HG03520 (cell line): Measurements from ENCODE around the gene MYRF.

Source experiments
- ATAC-seq: cut with Tn5 transposase; IDR thresholded peaks from one replicate; pipeline ENCODE4 v1.9.1; 2021; ENCODE audit warnings: mild to moderate bottlenecking, moderate library complexity; ENCODE audit not compliant: unreplicated experiment

Gene MYRF

DNA sequence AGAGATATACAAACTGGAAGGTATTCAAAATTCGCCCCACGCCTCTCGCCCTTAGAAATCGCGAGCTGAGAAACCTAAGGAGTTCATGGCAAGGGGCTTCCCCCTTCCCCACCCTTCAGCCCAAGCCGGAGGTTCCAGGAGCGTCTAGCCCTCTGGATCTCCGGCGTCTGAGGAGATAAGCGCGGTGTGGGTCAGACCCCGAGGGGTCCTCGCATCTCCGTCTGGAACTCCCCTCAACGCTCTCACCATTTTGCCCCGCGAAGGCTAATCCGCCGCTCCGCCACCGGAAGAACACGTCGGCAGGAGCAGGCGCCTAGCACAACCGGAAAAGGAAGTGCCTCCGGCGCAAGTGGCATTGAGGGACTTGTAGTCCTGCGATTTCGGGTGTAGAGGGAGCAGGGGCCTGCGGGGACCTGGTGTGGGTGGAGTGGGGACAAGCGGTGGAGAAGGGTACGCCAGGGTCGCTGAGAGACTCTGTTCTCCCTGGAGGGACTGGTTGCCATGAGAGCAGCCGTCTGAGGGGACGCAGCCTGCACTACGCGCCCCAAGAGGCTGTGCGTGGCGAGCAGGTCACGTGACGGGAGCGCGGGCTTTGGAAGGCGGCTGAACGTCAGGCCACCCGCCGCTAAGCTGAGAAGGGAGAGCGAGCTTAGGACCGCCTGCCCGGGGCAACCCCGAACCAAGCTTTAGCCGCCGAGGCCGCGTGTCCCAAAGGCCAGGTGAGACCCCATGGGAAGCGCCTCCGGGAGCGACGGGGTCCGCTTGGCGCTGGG, 40.1 kb downstream of the MYRF start, which contains the start of the genes FEN1 and TMEM258:
TSS of gene FEN1 (plus strand) at position 602 of the 773 bp plus-strand sequence. CDS start 2,451 bp downstream, outside the sequence.
TSS of gene TMEM258 (minus strand) at position 290 of the 773 bp plus-strand sequence. CDS start at position 249, 41 bp downstream.
- peak; percentile 71 for ATAC-seq

- ATAC-seq: no peak
These were observed 40.8 kb downstream of the MYRF start for GRCh38 chr11:61793083-61793828.

- ATAC-seq: no peak
These were observed 41.4 kb downstream of the MYRF start for GRCh38 chr11:61793829-61794204.

GRCh38 chr11:61794579-61794978, 42.1 kb downstream of the MYRF start:
- ATAC-seq: no peak

- ATAC-seq: no peak
These were observed 43.0 kb downstream of the MYRF start for GRCh38 chr11:61795459-61795858.

DNA sequence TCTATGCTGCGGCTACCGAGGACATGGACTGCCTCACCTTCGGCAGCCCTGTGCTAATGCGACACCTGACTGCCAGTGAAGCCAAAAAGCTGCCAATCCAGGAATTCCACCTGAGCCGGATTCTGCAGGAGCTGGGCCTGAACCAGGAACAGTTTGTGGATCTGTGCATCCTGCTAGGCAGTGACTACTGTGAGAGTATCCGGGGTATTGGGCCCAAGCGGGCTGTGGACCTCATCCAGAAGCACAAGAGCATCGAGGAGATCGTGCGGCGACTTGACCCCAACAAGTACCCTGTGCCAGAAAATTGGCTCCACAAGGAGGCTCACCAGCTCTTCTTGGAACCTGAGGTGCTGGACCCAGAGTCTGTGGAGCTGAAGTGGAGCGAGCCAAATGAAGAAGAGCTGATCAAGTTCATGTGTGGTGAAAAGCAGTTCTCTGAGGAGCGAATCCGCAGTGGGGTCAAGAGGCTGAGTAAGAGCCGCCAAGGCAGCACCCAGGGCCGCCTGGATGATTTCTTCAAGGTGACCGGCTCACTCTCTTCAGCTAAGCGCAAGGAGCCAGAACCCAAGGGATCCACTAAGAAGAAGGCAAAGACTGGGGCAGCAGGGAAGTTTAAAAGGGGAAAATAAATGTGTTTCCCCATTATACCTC, 43.6 kb downstream of the MYRF start:
- ATAC-seq: no peak

DNA sequence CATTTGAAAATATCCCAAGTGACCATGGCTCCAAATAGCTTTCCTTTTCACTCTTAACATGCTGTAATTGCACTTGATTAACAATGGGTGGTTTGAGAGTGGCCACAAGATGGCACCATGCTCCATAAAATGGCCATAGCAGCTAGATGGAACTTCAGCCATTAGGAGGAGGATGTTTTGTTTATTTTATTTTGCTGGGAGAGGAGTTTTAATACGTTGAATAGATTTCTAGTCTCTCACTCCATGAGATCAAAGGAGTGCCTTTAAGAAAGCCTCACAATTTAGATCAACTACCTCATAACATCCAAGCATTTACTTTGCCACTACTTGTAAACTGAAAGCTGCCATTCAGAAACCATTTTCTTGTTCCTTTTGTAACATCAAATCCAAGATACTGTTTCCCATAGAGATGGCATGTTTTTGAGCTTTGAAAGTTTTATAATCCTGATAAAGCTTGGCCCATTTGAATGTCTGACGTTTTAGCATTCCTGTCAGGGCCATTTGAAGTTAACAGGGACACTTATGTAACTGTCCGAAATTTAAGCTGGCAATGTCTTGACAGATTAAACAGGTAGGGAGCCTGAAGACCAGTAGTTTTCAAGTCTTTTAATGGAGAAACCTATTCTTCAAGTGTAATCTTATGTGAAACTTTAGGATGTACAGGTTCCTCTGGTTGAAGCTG, 45.0 kb downstream of the MYRF start:
- ATAC-seq: no peak

DNA sequence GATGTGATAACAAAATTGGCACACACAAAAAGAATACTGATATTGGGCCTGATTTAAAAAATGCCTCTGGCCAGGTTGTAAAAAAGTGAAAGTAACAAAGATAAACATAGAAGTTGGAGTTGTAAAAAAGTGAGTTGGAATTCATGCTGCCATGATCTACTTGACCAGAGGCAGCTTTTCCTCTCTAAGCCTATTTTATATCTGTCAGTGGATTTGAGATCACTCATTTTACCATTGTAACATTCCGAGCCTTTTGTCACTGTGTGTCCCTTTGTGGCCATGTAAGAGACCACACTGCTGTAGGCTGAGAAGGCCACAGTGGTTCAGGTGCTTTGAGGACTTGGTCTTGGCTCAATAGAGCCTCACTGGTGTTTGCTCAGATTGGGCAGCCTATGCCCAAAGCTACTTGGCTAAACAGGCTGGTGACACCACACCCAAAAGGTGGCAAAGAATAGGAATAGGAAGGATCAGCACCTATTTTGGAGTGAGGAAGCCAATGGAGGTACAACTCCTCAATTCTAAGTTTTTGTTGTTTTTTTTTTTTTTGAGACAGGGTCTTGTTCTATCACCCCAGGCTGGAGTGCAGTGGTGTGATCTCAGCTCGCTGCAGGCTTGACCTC, 47.3 kb downstream of the MYRF start:
- ATAC-seq: no peak

DNA sequence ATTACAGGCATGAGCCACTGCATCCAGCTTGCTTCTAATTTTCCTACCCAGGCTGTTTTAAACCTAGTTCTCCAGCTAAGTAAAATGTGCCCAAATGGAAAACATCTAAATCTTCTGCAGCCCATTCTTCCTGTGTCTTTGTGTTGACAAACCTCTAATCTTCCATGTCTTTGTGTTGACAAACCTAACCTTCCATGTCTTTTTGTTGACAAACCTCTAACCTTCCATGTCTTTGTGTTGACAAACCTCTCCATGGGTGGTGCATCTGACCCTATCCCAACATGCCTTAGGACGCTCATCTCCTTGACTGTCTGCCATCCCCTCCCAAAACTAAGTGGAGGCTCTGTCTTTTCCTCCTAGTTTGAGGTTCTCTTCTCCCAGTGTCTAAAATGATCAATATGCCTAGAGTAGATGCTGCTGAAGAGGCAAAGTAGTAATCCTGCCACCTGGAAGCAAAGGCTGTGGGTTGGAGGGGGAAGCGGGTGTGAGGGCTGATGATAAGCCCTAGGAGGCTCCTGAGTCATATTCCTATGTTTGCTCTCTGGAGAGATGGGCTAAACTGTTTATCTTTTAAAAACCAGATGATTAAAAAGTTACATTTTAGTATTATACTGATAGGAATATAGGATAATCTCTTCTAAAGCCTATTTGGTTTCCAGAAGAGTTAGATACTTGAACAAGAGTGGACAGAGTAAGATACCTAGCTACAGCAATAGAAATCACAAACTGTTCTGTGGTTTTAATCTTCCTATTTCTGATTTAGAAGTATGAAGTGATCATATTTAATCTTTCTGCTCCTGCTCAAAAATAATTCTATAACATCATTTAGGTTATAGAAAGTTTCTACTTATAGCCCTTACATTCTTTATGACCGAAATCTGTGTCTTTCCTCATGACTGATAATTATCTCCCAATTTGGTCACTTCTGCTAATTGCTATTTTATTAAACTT, 48.2 kb downstream of the MYRF start:
- ATAC-seq: no peak

- ATAC-seq: no peak
These were observed 50.2 kb downstream of the MYRF start for GRCh38 chr11:61802605-61803004.

DNA sequence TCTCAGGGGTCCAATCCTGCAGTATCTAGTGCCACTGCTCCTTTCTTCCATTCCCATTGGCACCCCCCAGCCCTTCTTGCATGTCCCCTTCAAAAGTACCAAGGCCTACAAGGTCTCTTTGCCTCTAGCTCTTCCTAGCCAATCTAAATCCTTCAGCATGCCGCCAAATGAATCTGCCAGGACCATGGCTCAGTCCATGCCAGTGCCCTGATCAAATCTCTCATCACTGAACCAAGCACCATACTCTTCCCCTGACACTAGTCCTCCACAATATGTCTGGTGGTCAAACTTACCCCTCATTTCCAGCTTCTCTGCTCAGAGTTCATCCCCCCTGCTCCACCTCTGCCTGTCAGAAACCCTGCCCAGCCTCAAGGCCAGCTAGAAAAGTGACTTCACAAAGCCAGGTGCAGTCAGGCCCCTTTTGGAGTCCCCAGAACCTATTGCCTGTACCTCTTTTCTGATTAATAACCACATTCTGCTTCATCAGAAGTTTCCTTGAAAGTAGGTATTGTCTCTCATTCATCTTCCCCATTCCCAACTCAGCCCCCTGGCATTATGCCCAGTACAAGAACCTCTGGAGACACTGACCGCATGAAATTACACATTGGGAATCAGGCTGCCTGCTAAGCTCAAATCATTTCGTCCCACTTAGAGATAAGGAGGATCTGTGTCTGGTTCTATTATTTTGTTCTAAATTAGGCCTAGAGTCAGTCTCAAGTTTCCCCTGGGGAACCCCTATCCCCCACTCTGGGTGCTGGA, 51.6 kb downstream of the MYRF start:
- ATAC-seq: no peak

DNA sequence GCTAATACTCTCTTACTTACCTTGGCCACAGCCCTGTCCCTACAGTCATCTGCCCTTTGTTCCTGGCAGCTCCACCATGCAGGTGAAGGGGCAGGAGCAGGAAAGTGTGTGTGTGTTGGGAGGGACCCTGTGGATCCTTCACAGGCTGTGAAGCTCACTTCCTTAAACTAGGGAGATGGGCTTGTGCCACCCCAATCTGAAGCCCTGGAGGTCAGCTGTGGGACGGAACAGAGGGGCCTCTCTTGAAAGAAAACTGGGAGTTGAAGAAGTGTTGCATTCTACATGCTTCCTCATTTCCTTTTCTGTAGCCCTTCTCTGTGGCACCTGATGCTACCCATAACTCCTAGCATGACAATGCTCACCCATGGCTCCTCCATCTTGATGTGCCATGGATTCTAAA, 52.7 kb downstream of the MYRF start:
- no peak for ATAC-seq

DNA sequence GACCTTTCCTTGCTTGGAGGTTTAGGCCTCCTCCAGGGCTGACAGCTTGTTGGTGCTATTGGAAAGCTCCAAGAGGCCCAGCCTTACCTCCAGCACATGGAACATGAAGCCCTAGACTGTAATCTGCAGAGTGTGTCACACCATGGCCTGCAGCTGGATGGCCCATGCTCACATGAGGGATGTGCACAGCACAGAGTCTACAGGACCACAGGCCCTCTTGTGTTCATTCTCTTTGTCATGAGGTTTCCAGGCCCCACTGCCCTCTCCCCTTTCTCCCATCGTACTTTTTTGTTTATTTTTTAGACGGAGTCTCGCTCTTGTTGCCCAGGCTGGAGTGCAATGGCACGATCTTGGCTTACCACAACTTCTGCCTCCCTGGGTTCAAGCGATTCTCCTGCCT, 54.3 kb downstream of the MYRF start:
- no peak for ATAC-seq

- ATAC-seq: no peak
These were observed 58.3 kb downstream of the MYRF start for GRCh38 chr11:61810671-61811175.

GRCh38 chr11:61811831-61812230, 59.4 kb downstream of the MYRF start:
- ATAC-seq: no peak

DNA sequence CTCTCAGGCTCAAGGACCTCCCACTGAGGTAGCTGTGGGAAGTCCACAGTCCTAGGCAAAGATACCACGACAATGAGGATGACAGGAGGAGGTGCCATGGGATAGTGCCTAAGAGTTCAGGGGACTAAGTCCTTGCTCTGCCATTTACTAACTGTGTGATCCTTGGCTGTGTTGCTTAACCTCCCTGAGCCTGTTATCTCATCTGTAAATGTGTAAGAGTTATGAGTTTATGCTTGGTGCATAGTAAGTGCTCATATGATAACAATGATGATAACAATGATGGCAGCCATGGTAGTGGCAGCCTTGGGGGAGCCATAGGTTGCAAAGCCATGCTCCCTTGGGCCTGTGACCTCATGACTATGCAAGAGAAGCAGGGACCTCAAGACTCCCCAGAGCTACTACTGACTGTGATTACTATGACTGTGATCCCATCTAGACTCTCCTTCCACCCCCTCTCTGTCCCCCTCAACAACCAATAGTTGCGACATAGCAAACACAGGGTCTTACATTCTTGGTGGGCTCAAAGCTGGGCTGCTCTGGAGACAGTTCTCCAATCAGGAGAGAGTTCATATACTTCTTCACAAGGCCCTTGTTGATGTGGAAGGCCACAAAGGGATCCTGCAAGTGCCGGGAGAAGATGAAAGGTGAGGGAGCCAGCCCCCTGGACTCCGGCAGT, 60.4 kb downstream of the MYRF start:
- ATAC-seq: no peak

- ATAC-seq: no peak
These were observed 62.0 kb downstream of the MYRF start for GRCh38 chr11:61814247-61814957.
